Choroid plexus epithelial cell (primary cell): Measurements from ENCODE around the gene CENPX.

Experiments
- DNase-seq: peaks from one replicate; pipeline ENCODE4 v3.0.0-alpha.2; 2010; ENCODE audit warnings: low read depth
- H3K4me3 ChIP-seq: 2 replicates; pipeline ENCODE4 v1.5.1; 2011; ENCODE audit warnings: low read depth, mild to moderate bottlenecking, control low read depth, low read length, moderate library complexity
- TF ChIP-seq, protein P1 (sequence below): conservative IDR thresholded peaks from 2 replicates; pipeline ENCODE4 v1.5.1; 2011; ENCODE audit warnings: low read depth, mild to moderate bottlenecking, control low read depth, inconsistent platforms, low read length, moderate library complexity

CENPX gene

GRCh38 chr17:82031303-82031884 lies 8.7 kb upstream of the CENPX start, which contains the start of gene RAC3:
RAC3 (plus strand) TSS chr17:82031678; CDS start chr17:82031762, 84 bp downstream.
- TF ChIP-seq, protein P1, sequence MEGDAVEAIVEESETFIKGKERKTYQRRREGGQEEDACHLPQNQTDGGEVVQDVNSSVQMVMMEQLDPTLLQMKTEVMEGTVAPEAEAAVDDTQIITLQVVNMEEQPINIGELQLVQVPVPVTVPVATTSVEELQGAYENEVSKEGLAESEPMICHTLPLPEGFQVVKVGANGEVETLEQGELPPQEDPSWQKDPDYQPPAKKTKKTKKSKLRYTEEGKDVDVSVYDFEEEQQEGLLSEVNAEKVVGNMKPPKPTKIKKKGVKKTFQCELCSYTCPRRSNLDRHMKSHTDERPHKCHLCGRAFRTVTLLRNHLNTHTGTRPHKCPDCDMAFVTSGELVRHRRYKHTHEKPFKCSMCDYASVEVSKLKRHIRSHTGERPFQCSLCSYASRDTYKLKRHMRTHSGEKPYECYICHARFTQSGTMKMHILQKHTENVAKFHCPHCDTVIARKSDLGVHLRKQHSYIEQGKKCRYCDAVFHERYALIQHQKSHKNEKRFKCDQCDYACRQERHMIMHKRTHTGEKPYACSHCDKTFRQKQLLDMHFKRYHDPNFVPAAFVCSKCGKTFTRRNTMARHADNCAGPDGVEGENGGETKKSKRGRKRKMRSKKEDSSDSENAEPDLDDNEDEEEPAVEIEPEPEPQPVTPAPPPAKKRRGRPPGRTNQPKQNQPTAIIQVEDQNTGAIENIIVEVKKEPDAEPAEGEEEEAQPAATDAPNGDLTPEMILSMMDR = no peak
- DNase-seq = peak; percentile 41
- peak within 1 kb of the TSS; percentile 62 for H3K4me3 ChIP-seq

DNA sequence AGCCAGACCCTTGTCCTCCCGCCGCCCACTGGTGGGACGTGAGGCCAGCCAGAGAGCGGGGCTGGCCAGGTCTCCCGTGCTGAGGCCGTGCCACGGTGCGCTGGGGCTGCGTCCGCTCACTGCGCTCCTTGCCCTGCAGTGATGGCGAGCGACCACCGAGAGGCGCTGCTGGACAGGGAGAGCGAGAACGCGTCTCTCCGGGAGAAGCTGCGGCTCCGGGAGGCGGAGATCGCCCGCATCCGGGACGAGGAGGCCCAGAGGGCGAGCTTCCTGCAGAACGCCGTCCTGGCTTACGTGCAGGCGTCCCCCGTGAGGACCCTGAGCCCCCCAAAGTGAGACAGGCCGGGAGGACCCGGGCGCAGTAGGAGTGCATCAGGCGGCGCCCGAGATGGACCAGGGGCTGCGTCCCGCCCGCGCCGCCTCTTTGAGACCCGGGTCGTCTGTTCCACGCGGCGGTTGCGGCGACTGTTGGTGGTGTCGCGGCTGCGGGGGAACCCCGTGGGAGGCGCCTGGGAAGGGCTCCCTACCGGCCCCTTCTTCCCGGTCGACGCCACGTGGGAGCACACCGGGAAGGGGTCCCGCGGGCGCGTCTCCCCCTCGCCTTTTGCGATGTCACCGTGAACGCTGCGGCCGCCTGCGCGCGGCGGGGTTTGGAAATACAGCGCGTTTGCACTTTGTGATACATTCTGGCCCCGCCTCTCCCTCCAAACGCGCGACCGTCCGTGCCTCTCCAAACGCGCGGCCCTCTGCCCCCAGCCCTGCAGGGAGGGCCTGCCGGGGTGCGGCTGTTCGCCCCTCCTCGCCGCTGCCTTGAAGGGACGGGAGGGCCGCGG lies 8.0 kb upstream of the CENPX start:
- peak overlapping the region; percentile 62 for H3K4me3 ChIP-seq
- TF ChIP-seq, protein P1 = peak; percentile 86

GRCh38 chr17:82029990-82030469 lies 7.4 kb upstream of the CENPX start:
- TF ChIP-seq, protein P1 = no peak
- no peak overlapping the region for H3K4me3 ChIP-seq
- DNase-seq = no peak

More for the DNA sequence above, 8.0 kb upstream of the CENPX start:
- peak; percentile 92 for DNase-seq

DNA sequence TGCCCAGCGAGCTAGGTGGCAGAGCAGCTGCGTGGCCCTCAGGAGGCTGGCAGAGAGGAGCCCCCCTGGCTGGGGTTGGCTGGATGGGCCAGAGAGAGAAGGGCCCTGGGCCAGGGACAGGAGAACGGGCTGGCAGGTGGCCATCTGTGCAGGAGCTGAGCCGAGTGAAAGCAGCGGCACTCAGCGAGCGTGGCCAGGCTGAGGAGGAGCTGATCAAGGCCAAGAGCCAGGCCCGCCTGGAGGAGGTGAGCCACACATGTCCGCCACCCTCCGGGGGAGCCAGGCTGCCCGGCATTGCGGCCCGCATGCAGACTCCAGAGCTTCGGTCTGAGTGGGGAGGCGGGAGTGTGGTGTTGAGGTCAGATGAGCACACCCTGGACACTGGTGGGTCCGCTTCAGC lies 6.7 kb upstream of the CENPX start:
- no peak for DNase-seq
- TF ChIP-seq, protein P1 = no peak
- H3K4me3 ChIP-seq = no peak overlapping the region

DNA sequence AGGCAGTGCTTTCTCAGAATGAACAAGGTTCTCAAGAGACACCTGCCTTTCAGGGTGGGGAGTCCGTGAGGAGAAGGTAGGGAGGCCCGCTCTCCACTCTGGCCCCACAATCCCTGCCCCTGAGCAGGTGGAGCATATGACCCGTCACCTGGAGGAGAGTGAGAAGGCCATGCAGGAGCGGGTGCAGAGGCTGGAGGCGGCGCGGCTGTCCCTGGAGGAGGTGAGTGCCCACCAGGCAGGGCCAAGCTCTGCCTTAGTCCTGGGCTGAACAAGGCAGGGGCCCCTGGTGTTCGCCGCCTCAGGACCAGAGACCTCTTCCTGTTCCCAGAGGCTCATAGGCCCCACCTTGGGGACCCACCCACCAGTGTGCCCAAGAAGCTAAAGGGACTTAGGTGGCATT lies 6.3 kb upstream of the CENPX start:
- no peak for DNase-seq
- TF ChIP-seq, protein P1 = no peak
- H3K4me3 ChIP-seq = no peak overlapping the region

- DNase-seq = no peak
- no peak overlapping the region for H3K4me3 ChIP-seq
- TF ChIP-seq, protein P1 = no peak
Observed at GRCh38 chr17:82028246-82028645, 5.6 kb upstream of the CENPX start.
